SK-N-SH treated with all-trans-retinoic acid at 6 μM for 48 hours (cell line): ENCODE results near the gene MDFIC2.

ENCODE experiments used
- ATAC-seq: fragments of 200-7000 bp; cut with Tn5 transposase; 3 replicates; pipeline ENCODE4 v1.9.1; 2020; ENCODE audit warnings: mild to moderate bottlenecking, moderate library complexity
- ARNTL ChIP-seq: fragments of 450-650 bp; formaldehyde crosslinking; IDR thresholded peaks from 2 replicates; pipeline ENCODE4 v1.5.0; 2020; ENCODE audit warnings: low read depth, mild to moderate bottlenecking, moderate library complexity, borderline replicate concordance
- BACH2 ChIP-seq: fragments of 250-450 bp; sonication (Bioruptor Pico); IDR thresholded peaks from 2 replicates; pipeline ENCODE4 v1.9.0; 2021; ENCODE audit warnings: mild to moderate bottlenecking, borderline replicate concordance
- ESRRG ChIP-seq: fragments of 250-450 bp; sonication (Bioruptor Pico); IDR thresholded peaks from 2 replicates; pipeline ENCODE4 v1.6.1; 2021; ENCODE audit warnings: mild to moderate bottlenecking
- GLIS3 ChIP-seq: fragments of 250-450 bp; sonication (Bioruptor Pico); IDR thresholded peaks from 2 replicates; pipeline ENCODE4 v1.5.0; 2020; ENCODE audit warnings: mild to moderate bottlenecking, moderate library complexity
- OSR1 ChIP-seq: fragments of 250-450 bp; sonication (Bioruptor Pico); IDR thresholded peaks from 2 replicates; pipeline ENCODE4 v1.8.0; 2022; ENCODE audit warnings: moderate library complexity, mild to moderate bottlenecking, inconsistent platforms
- SNAI2 ChIP-seq: fragments of 250-450 bp; sonication (Bioruptor Pico); IDR thresholded peaks from 2 replicates; pipeline ENCODE4 v1.5.0; 2020; ENCODE audit warnings: mild to moderate bottlenecking, moderate library complexity
- TCF4 ChIP-seq: fragments of 250-450 bp; sonication (Bioruptor Pico); IDR thresholded peaks from 2 replicates; pipeline ENCODE4 v1.8.0; 2021; ENCODE audit warnings: mild to moderate bottlenecking, moderate library complexity, borderline replicate concordance
- TOX ChIP-seq: fragments of 250-450 bp; sonication (Bioruptor Pico); IDR thresholded peaks from 2 replicates; pipeline ENCODE4 v1.8.0; 2021; ENCODE audit warnings: mild to moderate bottlenecking, moderate library complexity, borderline replicate concordance
- ZC3H10 ChIP-seq: fragments of 250-450 bp; sonication (Bioruptor Pico); IDR thresholded peaks from 2 replicates; pipeline ENCODE4 v1.5.1; 2021; ENCODE audit warnings: mild to moderate bottlenecking, moderate library complexity
- ZFP3 ChIP-seq: fragments of 250-450 bp; sonication (Bioruptor Pico); IDR thresholded peaks from 2 replicates; pipeline ENCODE4 v1.5.0; 2020; ENCODE audit warnings: mild to moderate bottlenecking, moderate library complexity
- ZFP30 ChIP-seq: fragments of 450-650 bp; formaldehyde crosslinking; IDR thresholded peaks from 2 replicates; pipeline ENCODE4 v1.5.0; 2022; ENCODE audit warnings: mild to moderate bottlenecking, moderate library complexity
- ZNF565 ChIP-seq: fragments of 450-650 bp; formaldehyde crosslinking; conservative IDR thresholded peaks from 2 replicates; pipeline ENCODE4 v1.5.0; 2020; ENCODE audit warnings: low read depth, mild to moderate bottlenecking, moderate library complexity
- ZNF70 ChIP-seq: fragments of 450-650 bp; formaldehyde crosslinking; IDR thresholded peaks from 2 replicates; pipeline ENCODE4 v1.5.0; 2020; ENCODE audit warnings: mild to moderate bottlenecking, moderate library complexity
- ZNF8 ChIP-seq: fragments of 450-650 bp; formaldehyde crosslinking; IDR thresholded peaks from 2 replicates; pipeline ENCODE4 v1.5.0; 2020; ENCODE audit warnings: mild to moderate bottlenecking, moderate library complexity
- TF ChIP-seq, protein P1 (sequence below): fragments of 250-450 bp; sonication (Bioruptor Pico); IDR thresholded peaks from 2 replicates; pipeline ENCODE4 v1.5.0; 2020; ENCODE audit warnings: mild to moderate bottlenecking, moderate library complexity
- TF ChIP-seq, protein P2 (sequence below): fragments of 250-450 bp; sonication (Bioruptor Pico); IDR thresholded peaks from 2 replicates; pipeline ENCODE4 v1.8.0; 2020; ENCODE audit warnings: mild to moderate bottlenecking, moderate library complexity, borderline replicate concordance
- TF ChIP-seq, protein P3 (sequence below): fragments of 250-450 bp; sonication (Bioruptor Pico); IDR thresholded peaks from 2 replicates; pipeline ENCODE4 v1.5.1; 2020; ENCODE audit warnings: low read depth, mild to moderate bottlenecking, moderate library complexity
- TF ChIP-seq, protein P4 (sequence below): fragments of 250-450 bp; sonication (Bioruptor Pico); IDR thresholded peaks from 2 replicates; pipeline ENCODE4 v1.8.0; 2021; ENCODE audit warnings: low read depth, mild to moderate bottlenecking, moderate library complexity, borderline replicate concordance

The MDFIC2 gene

DNA sequence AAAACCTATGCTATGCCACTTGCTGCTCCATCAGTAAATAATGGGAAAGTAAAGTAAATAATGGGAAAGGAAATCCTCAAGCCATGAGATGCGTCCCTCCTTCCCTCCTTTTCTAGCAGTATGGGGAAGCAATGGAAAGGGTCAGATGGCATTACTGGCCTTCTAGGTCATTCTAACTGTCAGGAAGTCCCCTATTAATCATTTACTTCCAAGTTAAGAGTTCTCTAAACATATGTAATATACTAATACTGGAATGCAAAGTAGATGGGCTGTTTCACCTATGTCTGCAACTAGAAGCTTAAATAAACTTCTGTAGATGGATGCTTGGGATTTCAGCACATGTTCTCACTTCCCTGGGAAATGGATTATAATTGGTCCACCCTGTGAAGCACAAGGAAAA, 55.9 kb downstream of the MDFIC2 start:
- TF ChIP-seq ZC3H10 (CRISPR knock-in tag) (no peak), TCF4 (CRISPR knock-in tag) (no peak), SNAI2 (CRISPR knock-in tag) (no peak), ZNF565 (CRISPR knock-in tag) (no peak), ZFP3 (CRISPR knock-in tag) (no peak), ZNF70 (no peak), ZFP30 (CRISPR knock-in tag) (no peak), GLIS3 (CRISPR knock-in tag) (no peak), BACH2 (CRISPR knock-in tag) (no peak), OSR1 (CRISPR knock-in tag) (no peak), ESRRG (no peak), TOX (CRISPR knock-in tag) (no peak)
- TF ChIP-seq, protein P1, sequence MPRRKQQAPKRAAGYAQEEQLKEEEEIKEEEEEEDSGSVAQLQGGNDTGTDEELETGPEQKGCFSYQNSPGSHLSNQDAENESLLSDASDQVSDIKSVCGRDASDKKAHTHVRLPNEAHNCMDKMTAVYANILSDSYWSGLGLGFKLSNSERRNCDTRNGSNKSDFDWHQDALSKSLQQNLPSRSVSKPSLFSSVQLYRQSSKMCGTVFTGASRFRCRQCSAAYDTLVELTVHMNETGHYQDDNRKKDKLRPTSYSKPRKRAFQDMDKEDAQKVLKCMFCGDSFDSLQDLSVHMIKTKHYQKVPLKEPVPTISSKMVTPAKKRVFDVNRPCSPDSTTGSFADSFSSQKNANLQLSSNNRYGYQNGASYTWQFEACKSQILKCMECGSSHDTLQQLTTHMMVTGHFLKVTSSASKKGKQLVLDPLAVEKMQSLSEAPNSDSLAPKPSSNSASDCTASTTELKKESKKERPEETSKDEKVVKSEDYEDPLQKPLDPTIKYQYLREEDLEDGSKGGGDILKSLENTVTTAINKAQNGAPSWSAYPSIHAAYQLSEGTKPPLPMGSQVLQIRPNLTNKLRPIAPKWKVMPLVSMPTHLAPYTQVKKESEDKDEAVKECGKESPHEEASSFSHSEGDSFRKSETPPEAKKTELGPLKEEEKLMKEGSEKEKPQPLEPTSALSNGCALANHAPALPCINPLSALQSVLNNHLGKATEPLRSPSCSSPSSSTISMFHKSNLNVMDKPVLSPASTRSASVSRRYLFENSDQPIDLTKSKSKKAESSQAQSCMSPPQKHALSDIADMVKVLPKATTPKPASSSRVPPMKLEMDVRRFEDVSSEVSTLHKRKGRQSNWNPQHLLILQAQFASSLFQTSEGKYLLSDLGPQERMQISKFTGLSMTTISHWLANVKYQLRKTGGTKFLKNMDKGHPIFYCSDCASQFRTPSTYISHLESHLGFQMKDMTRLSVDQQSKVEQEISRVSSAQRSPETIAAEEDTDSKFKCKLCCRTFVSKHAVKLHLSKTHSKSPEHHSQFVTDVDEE (CRISPR knock-in tag): no peak
- TF ChIP-seq, protein P2, sequence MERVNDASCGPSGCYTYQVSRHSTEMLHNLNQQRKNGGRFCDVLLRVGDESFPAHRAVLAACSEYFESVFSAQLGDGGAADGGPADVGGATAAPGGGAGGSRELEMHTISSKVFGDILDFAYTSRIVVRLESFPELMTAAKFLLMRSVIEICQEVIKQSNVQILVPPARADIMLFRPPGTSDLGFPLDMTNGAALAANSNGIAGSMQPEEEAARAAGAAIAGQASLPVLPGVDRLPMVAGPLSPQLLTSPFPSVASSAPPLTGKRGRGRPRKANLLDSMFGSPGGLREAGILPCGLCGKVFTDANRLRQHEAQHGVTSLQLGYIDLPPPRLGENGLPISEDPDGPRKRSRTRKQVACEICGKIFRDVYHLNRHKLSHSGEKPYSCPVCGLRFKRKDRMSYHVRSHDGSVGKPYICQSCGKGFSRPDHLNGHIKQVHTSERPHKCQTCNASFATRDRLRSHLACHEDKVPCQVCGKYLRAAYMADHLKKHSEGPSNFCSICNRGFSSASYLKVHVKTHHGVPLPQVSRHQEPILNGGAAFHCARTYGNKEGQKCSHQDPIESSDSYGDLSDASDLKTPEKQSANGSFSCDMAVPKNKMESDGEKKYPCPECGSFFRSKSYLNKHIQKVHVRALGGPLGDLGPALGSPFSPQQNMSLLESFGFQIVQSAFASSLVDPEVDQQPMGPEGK (CRISPR knock-in tag): no peak
- TF ChIP-seq, protein P3, sequence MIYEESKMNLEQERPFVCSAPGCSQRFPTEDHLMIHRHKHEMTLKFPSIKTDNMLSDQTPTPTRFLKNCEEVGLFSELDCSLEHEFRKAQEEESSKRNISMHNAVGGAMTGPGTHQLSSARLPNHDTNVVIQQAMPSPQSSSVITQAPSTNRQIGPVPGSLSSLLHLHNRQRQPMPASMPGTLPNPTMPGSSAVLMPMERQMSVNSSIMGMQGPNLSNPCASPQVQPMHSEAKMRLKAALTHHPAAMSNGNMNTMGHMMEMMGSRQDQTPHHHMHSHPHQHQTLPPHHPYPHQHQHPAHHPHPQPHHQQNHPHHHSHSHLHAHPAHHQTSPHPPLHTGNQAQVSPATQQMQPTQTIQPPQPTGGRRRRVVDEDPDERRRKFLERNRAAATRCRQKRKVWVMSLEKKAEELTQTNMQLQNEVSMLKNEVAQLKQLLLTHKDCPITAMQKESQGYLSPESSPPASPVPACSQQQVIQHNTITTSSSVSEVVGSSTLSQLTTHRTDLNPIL: no peak
- TF ChIP-seq, protein P4, sequence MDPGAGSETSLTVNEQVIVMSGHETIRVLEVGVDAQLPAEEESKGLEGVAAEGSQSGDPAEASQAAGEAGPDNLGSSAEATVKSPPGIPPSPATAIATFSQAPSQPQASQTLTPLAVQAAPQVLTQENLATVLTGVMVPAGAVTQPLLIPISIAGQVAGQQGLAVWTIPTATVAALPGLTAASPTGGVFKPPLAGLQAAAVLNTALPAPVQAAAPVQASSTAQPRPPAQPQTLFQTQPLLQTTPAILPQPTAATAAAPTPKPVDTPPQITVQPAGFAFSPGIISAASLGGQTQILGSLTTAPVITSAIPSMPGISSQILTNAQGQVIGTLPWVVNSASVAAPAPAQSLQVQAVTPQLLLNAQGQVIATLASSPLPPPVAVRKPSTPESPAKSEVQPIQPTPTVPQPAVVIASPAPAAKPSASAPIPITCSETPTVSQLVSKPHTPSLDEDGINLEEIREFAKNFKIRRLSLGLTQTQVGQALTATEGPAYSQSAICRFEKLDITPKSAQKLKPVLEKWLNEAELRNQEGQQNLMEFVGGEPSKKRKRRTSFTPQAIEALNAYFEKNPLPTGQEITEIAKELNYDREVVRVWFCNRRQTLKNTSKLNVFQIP (CRISPR knock-in tag): no peak
- TF ChIP-seq, all 23 proteins: peak for 0
- ATAC-seq: no peak

DNA sequence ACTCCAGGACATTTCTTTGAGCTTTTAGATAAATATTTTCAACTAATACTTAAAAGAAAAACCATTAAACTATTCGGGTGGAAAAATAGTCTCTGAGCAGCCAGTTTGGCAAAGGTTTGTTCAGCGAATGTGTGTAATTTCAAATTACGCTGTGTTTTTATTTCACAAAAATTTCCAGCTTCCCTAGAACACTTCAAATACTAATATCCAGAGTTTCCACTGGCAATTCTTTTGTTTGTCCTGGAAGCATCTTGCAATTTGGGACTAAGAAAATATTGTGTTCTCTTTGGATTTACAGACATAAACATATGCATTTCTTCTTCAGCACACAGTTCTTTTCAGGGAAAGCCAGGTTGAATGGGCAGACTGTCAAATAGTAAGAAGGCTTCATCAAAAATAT, 61.9 kb downstream of the MDFIC2 start:
- no peak for ATAC-seq
- TF ChIP-seq BACH2 (CRISPR knock-in tag) (no peak), SNAI2 (CRISPR knock-in tag) (no peak), ZNF70 (no peak), GLIS3 (CRISPR knock-in tag) (no peak), ZNF8 (CRISPR knock-in tag) (no peak), ARNTL (CRISPR knock-in tag) (no peak), ESRRG (no peak)
- TF ChIP-seq, protein P4 (CRISPR knock-in tag): no peak
- TF ChIP-seq, protein P2 (CRISPR knock-in tag): no peak
- TF ChIP-seq, all 23 proteins: peak for 0
